Kidney (tissue), 22 donors: Measurements from ENCODE around the gene ZER1. TPM values are rescaled to one million over a fixed set of nuclear protein-coding genes. Genes with fewer than 3 reads are reported as not detected.

Experiments used
- DNase-seq, 5 donors: peaks; one replicate each; pipeline ENCODE4 v3.0.0-alpha.2; 2013 to 2020
- FAIRE-seq: peaks from 2 replicates; lab custom pipeline; 2012; peaks lifted over from hg19 to GRCh38; lab: Jason Lieb, UNC
- H3K27ac ChIP-seq, 2 donors: one replicate each; pipeline ENCODE4 v1.7.0; 2013; ENCODE audit warnings: low read depth in 2 of 2, low read length in 2 of 2, inconsistent platforms in 1 of 2
- H3K27me3 ChIP-seq: one replicate; pipeline ENCODE4 v1.7.1; 2013; ENCODE audit warnings: low read length, inconsistent platforms; ENCODE audit not compliant: control insufficient read depth, insufficient read depth
- H3K36me3 ChIP-seq, 3 donors: one replicate each; pipeline versions ENCODE4 v1.7.0 to v1.7.1; 2013; ENCODE audit warnings: low read length in 3 of 3, control low read depth in 1 of 3, inconsistent platforms in 1 of 3; ENCODE audit not compliant: insufficient read depth in 3 of 3, control insufficient read depth in 2 of 3
- H3K4me1 ChIP-seq, 3 donors: one replicate each; pipeline versions ENCODE4 v1.7.0 to v1.7.1; 2013; ENCODE audit warnings: low read length in 3 of 3, inconsistent platforms in 1 of 3, low read depth in 1 of 3; ENCODE audit not compliant: control insufficient read depth in 2 of 3, insufficient read depth in 2 of 3
- H3K4me3 ChIP-seq, 3 donors: one replicate each; pipeline versions ENCODE4 v1.7.0 to v1.8.1; 2013; ENCODE audit warnings: low read length in 3 of 3, control low read depth in 1 of 3, inconsistent platforms in 1 of 3
- H3K9ac ChIP-seq, 3 donors: one replicate each; pipeline versions ENCODE4 v1.7.0 to v1.7.1; 2013; ENCODE audit warnings: low read length in 3 of 3, control low read depth in 1 of 3, inconsistent platforms in 1 of 3
- H3K9me3 ChIP-seq, 3 donors: one replicate each; pipeline versions ENCODE4 v1.7.0 to v1.7.1; 2013; ENCODE audit warnings: low read length in 3 of 3, control low read depth in 1 of 3, inconsistent platforms in 1 of 3; ENCODE audit not compliant: control insufficient read depth in 2 of 3, insufficient read depth in 1 of 3
- intact Hi-C: fragments of 100-400 bp; cut with DNase I; formaldehyde crosslinking; loops from one replicate; pipeline ENCODE4 v1.11.1; 2022
- long read RNA-seq, 10 donors: library from polyadenylated mRNA in 1 of 10; unstranded in 1 of 10; transcript quantifications; one replicate each; pipeline ENCODE4 v2.0.0 and lab custom pipeline, GENCODE V29; 2021 to 2026
- polyA plus RNA-seq: library from polyadenylated mRNA; stranded (reverse); fragments of 350-450 nt; fragmentation: Illumina TruSeq; extraction: RNeasy Lipid Tissue Mini Kit (QIAGEN cat#74804); gene quantifications from one replicate; pipeline ENCODE4 v1.2.3, GENCODE V29; 2014; ENCODE audit warnings: low read depth, low replicate concordance; ENCODE audit not compliant: insufficient read depth
- total RNA-seq: library from RNA; stranded (reverse); fragmentation: NEBNext Ultra II Directional; extraction: Animal tissue kit (Norgen Biotek cat#: 25700); gene quantifications from one replicate; pipeline ENCODE4 v1.2.1, GENCODE V29; 2021
- TF ChIP-seq, protein P1 (sequence below): IDR thresholded peaks from 3 replicates; pipeline ENCODE4 v1.5.1; 2012; ENCODE audit warnings: mild to moderate bottlenecking, moderate library complexity, borderline replicate concordance; ENCODE audit not compliant: insufficient read depth; ENCODE audit errors: extremely low read depth
- donor health status: control.
- donor health status: control.
- donor health status: control.
- donor health status: control.
- donor health status: control.
- donor health status: DM: yes; HTN: yes; CAD: no.
- donor health status: Normal renal cell carcinoma (clear cell type).

Gene ZER1
- 43.2 TPM for total RNA-seq
- polyA plus RNA-seq, result 31.1 TPM
- long read RNA-seq, donor 1, full-length matches to known transcripts, result 4 of 9 reads
- long read RNA-seq, donor 1, partial matches to known transcripts, result 5 of 9 reads
- long read RNA-seq, donor 1, other reads (novel, unspliced or antisense), result 0 of 9 reads
- long read RNA-seq, donor 2, full-length matches to known transcripts, result 3 of 15 reads
- long read RNA-seq, donor 2, partial matches to known transcripts, result 12 of 15 reads
- long read RNA-seq, donor 2, other reads (novel, unspliced or antisense), result 0 of 15 reads
- long read RNA-seq, donor 3, full-length matches to known transcripts, result 2 of 2 reads
- long read RNA-seq, donor 3, partial matches to known transcripts, result 0 of 2 reads
- long read RNA-seq, donor 3, other reads (novel, unspliced or antisense), result 0 of 2 reads
- long read RNA-seq, donor 4, full-length matches to known transcripts, result 2 of 2 reads
- long read RNA-seq, donor 4, partial matches to known transcripts, result 0 of 2 reads
- long read RNA-seq, donor 4, other reads (novel, unspliced or antisense), result 0 of 2 reads
- long read RNA-seq, donor 5, result 0 reads
- long read RNA-seq, donor 6, partial matches to known transcripts, result 14 of 20 reads
- long read RNA-seq, donor 6, other reads (novel, unspliced or antisense), result 6 of 20 reads
- long read RNA-seq, donor 7, full-length matches to known transcripts, result 1 of 52 reads
- long read RNA-seq, donor 7, partial matches to known transcripts, result 10 of 52 reads
- long read RNA-seq, donor 7, other reads (novel, unspliced or antisense), result 41 of 52 reads
- long read RNA-seq, donor 8, full-length matches to known transcripts, result 2 of 34 reads
- long read RNA-seq, donor 8, partial matches to known transcripts, result 32 of 34 reads
- long read RNA-seq, donor 8, other reads (novel, unspliced or antisense), result 0 of 34 reads
- long read RNA-seq, donor 9, full-length matches to known transcripts, result 2 of 12 reads
- long read RNA-seq, donor 9, partial matches to known transcripts, result 10 of 12 reads
- long read RNA-seq, donor 9, other reads (novel, unspliced or antisense), result 0 of 12 reads
- long read RNA-seq, donor 10, result 0 reads

DNA sequence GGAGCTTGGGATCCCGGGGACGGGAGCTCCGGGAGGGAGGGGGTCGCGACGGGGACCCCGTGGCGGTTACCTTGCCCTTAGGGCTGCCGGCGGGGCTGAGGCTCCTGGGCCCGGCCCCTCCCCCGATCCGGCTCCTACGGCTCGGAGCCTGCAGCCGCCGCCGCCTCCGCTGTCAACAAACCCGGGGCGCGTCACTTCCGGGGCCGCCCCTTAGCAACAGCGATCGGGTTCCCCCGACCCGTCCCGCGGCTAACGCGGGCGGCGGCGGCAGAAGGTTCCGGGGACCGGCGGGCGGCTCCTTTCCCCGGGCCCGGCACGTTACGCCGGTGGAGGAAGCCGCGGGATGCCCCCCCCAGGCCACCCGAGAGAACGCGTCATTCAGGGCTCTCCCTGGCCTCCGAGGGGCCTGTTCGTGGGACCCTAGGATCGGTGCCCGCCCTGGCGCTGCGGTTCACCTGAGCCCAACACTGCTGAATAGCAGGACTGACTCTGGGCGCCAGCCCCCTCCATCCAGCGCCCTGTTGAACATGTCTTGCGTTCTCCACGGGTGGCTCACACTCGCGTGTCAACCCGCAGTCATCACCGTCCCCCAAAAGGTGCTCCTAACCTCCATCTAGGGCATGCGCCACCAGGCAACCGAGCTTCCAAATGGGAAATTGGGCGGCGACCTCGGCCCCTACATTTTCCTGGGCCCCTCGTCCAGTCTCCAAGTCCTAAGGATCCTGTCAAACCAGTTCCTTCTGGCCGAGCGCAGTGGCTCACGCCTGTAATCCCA, at the start of gene ZER1:
Gene ZER1, minus strand, starts transcription at position 183 of the 775 bp plus-strand sequence. CDS start 16,362 bp downstream, outside the sequence.
- Histone ChIP-seq H3K9ac (peak within 1 kb of the TSS; percentile 66 to 87 (median 76)), H3K4me3 (peak within 1 kb of the TSS; percentile 85 to 95 (median 92)), H3K27ac (peak within 1 kb of the TSS; percentile 87 to 90), H3K9me3 (no peaks in the 10 kb centered on the region), H3K4me1 (peaks cover 0 to 10% (median 0%) of the 10 kb centered on the region in 3 donors), H3K27me3 (no peaks in the 10 kb centered on the region), H3K36me3 (peaks cover 0 to 11% (median 5%) of the 10 kb centered on the region in 3 donors)
- TF ChIP-seq, protein P1, sequence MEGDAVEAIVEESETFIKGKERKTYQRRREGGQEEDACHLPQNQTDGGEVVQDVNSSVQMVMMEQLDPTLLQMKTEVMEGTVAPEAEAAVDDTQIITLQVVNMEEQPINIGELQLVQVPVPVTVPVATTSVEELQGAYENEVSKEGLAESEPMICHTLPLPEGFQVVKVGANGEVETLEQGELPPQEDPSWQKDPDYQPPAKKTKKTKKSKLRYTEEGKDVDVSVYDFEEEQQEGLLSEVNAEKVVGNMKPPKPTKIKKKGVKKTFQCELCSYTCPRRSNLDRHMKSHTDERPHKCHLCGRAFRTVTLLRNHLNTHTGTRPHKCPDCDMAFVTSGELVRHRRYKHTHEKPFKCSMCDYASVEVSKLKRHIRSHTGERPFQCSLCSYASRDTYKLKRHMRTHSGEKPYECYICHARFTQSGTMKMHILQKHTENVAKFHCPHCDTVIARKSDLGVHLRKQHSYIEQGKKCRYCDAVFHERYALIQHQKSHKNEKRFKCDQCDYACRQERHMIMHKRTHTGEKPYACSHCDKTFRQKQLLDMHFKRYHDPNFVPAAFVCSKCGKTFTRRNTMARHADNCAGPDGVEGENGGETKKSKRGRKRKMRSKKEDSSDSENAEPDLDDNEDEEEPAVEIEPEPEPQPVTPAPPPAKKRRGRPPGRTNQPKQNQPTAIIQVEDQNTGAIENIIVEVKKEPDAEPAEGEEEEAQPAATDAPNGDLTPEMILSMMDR, result no peak
- FAIRE-seq (no peak), DNase-seq (peak; percentile 92 to 98 (median 95))
- intact Hi-C loops, result no loop called here

GRCh38 chr9:128820665-128821583, 49.2 kb upstream of the ZER1 start:
- Histone ChIP-seq H3K36me3 (peaks cover 0 to 24% (median 7%) of the 10 kb centered on the region in 3 donors), H3K27ac (no peak overlapping the region), H3K4me3 (no peak overlapping the region), H3K9ac (no peak overlapping the region), H3K4me1 (peaks cover 0 to 12% (median 4%) of the 10 kb centered on the region in 3 donors), H3K27me3 (no peaks in the 10 kb centered on the region), H3K9me3 (no peaks in the 10 kb centered on the region)
- peak in 1 of 5 donors; percentile 66 for DNase-seq
- intact Hi-C loops, result no loop called here
- TF ChIP-seq, protein P1, result no peak
- FAIRE-seq, result no peak
